ENCODE measurements around the gene ANKLE1. TPM values are rescaled to one million over a fixed set of nuclear protein-coding genes. Genes with fewer than 3 reads are reported as not detected.

Gene ANKLE1
- total RNA-seq, 4 donors from 2014 or later, result 0.07 to 1.1 (median 0.36) TPM

DNA sequence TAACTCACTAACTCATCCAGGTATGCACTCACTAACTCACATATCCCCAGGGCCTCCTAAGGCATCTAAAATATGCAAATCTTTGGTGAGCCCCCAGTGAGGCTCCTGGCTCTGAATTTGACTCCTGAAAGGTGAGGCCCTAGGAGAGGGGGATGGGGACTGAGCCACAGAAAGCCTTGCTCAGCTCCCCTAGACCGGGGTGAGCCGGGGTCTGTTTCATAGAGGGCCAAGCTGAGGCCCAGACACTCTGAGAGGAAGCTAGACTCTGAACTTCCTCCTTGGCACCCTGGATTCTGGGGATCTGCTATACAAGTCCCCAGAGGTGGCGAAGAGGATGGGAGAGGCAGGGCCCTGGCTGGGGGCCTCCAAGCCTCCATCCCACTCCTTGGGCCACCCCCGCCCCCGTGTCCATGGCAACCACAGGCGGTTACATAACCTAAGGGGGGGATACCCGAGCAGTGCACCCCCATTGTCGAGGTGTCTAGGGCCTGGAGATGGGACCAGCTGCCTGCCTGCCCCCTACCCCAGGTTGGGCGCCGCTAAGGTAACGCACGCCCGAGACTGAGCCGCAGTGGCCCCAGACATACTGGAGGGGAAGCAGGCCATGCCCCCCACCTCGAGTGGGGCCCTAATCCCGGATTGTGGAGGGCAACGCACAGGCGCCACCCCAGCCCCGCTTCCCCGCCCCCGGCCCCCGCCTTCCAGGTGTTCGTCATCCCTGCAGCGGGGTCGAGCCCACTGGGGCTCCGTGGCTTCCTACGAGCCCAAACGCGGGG is 20.9 kb downstream of the ANKLE1 start:
- peak overlapping the region; percentile 71 for H3K4me3 ChIP-seq (ENCODE audit: low read depth, poor library complexity, severe bottlenecking)
- intact Hi-C loops (cut with DNase I; ENCODE audit: low total_unique reads), result no loop called here
- 12 to 30% methylated on average over 16 to 22 of the region's 29 CpGs for WGBS, 2 donors
- TF ChIP-seq POLR2A (IDR thresholded peaks at IDR 0.05), result no peak
- TF ChIP-seq, protein P1, sequence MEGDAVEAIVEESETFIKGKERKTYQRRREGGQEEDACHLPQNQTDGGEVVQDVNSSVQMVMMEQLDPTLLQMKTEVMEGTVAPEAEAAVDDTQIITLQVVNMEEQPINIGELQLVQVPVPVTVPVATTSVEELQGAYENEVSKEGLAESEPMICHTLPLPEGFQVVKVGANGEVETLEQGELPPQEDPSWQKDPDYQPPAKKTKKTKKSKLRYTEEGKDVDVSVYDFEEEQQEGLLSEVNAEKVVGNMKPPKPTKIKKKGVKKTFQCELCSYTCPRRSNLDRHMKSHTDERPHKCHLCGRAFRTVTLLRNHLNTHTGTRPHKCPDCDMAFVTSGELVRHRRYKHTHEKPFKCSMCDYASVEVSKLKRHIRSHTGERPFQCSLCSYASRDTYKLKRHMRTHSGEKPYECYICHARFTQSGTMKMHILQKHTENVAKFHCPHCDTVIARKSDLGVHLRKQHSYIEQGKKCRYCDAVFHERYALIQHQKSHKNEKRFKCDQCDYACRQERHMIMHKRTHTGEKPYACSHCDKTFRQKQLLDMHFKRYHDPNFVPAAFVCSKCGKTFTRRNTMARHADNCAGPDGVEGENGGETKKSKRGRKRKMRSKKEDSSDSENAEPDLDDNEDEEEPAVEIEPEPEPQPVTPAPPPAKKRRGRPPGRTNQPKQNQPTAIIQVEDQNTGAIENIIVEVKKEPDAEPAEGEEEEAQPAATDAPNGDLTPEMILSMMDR (IDR thresholded peaks at IDR 0.05), result no peak
- no peak for DNase-seq (ENCODE audit: low spot score in 2 of 2)

DNA sequence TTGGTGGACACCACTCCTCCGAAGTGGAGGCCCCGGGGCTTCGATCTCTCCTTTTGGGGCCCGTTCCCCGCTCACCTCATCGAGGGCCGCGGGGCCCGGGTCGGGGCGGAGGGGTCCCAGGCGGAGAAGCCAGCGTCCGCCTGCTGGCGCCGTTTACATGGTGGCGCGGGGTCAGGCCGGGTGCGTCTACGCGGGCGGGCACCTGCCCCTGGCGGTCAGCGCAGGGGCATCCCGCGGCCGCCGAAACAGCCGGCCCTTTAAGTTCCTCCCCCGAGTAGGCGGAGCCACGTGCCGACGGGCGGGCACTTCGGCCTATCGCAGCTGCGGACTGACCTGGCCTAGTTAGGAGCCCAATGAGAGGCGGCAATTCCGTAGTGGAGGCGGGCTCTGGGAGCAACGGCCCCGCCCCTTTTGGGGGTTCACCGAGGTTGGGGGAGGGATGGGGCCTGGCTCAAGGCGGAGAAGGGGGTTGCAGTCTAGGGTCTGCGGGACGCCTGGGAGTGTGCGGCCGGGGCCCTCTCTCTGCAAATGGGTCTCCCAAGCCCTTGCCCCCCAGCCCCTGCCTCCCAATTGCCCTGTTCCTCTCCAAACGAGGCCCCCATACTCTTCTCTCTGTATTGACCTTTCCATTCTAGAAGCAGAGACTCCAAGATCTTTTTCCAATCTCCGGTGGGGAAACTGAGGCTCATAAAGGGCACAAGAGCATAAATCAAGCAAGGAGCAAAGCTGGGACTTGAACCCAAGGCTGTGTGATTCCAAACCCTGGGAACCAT is 21.7 kb downstream of the ANKLE1 start, which contains the start of gene ABHD8:
ABHD8 (minus strand) TSS at position 259 of the 773 bp plus-strand sequence. CDS start 1,809 bp downstream, outside the sequence.
- peak; percentile 94 to 99 for DNase-seq (ENCODE audit: low spot score in 2 of 2)
- 2 to 3% methylated on average over 22 to 35 of the region's 52 CpGs for WGBS, 2 donors
- intact Hi-C loops (cut with DNase I; ENCODE audit: low total_unique reads), result no loop called here
- no peak for TF ChIP-seq POLR2A (IDR thresholded peaks at IDR 0.05)
- peak within 1 kb of the TSS; percentile 71 for H3K4me3 ChIP-seq (ENCODE audit: low read depth, poor library complexity, severe bottlenecking)

DNA sequence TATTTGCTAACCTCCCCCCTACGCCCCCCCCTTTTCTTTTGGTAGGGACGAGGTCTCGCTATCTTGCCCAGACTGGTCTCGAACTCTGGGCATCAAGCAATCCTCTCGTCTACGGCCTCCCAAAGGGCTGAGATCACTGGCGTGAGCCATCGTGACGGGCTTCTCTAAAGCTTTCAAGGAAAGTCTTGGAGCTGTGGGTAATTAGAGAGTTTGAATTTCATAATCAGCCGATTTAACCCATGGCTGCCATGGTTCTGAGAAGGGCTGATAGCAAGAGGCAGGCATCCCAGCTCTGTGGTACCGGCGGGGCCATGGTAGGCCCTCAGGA is 22.2 kb downstream of the ANKLE1 start:
- no peak for DNase-seq (ENCODE audit: low spot score in 2 of 2)
- 36 to 56% methylated on average over 12 of the region's 12 CpGs for WGBS, 2 donors
- intact Hi-C loops (cut with DNase I; ENCODE audit: low total_unique reads), result no loop called here
- H3K4me3 ChIP-seq (ENCODE audit: low read depth, poor library complexity, severe bottlenecking), result no peak overlapping the region
- TF ChIP-seq, protein P1 (IDR thresholded peaks at IDR 0.05), result no peak
- no peak for TF ChIP-seq POLR2A (IDR thresholded peaks at IDR 0.05)

DNA sequence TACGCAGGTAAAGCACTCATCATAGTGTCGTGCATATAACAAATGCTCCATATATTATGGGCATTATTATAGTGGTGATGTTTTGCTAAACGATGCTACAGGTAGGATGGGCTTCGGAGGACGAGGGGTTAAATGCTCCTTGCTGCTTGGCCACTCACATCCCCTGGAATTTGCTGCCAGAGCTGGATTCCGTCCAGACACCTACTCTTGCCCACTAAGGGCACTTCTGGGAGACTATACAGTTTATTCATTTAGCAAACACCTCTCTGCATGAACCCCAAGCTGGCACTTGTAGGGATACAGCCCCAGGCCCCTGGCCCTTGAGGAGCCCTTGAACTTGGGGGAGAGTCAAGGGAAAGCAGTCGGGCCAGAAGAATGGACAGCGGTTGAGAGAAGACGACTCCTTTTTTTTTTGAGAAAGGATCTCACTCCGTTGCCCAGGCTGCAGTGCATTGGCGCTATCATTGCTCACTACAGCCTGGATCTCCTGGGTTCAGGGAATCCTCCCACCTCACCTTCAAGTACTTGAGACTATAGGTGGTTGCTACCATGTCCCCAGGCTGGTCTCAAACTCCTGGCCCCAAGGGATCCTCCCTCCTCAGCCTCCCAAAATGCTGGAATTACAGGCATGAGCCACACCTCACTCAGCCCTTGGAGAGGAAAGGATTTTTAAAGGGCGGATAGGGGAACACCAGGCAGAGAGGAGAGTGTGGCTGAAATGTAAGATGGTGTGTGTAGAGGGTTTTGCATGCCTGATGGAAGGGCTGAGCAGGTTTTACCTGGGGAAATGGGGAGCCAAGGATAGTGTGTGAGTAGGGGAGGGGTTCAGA is 22.9 kb downstream of the ANKLE1 start:
- 48 to 49% methylated on average over 12 of the region's 12 CpGs for WGBS, 2 donors
- H3K4me3 ChIP-seq (ENCODE audit: low read depth, poor library complexity, severe bottlenecking), result no peak overlapping the region
- intact Hi-C loops (cut with DNase I; ENCODE audit: low total_unique reads), result no loop called here
- TF ChIP-seq, protein P1 (IDR thresholded peaks at IDR 0.05), result no peak
- TF ChIP-seq POLR2A (IDR thresholded peaks at IDR 0.05), result no peak
- no peak for DNase-seq (ENCODE audit: low spot score in 2 of 2)

DNA sequence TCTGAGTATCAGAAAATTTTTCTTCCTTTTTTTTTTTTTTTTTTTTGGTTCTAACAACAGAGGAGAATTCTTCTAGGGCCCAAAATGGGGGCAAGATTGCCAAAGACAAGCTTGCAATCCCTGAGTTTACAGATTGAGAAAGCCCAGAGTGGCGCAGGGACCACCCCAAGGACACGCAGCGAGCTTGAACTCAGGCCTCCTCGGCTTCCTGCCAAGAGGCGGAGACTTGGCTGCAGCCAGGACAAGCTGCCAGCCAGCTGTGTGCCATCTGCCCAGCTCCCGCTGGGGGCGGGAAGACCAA is 23.5 kb downstream of the ANKLE1 start:
- no peak for DNase-seq (ENCODE audit: low spot score in 2 of 2)
- no peak overlapping the region for H3K4me3 ChIP-seq (ENCODE audit: low read depth, poor library complexity, severe bottlenecking)
- intact Hi-C loops (cut with DNase I; ENCODE audit: low total_unique reads), result no loop called here
- WGBS, 2 donors, result 1% methylated on average over 7 of the region's 7 CpGs
- TF ChIP-seq POLR2A (IDR thresholded peaks at IDR 0.05), result no peak
- TF ChIP-seq, protein P1 (IDR thresholded peaks at IDR 0.05), result no peak
